ENCODE results near the gene PLK3.
A peak's percentile ranks its signal among the peaks of the same experiment; 100 is the strongest.
"Not testable (repeated sequence)": the region's sequence is repeated elsewhere in the genome, so short reads cannot be mapped to it uniquely, and the experiment has no call there.

The PLK3 gene

DNA sequence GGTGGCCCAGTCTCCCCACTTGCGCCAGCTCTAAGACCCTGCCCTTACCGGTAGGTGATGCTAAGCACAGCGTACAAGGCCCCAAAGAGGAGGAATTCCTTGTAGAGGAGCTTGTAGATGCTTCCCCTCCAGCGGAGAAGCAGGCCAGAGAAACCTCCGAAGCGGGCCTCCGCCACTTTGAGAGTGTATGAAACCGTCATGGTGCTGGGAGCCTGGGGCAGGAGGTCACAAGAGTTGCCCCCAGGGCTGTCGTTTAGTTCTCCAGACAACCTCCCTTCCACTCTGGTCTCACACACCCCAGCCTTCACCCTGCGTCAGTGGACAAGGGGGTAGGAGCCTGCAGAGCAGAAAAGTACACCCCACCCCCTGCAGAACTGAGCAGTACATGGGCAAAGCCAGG, 12.7 kb upstream of the PLK3 start:
- DNase-seq (ENCODE audit: low spot score), result no peak

DNA sequence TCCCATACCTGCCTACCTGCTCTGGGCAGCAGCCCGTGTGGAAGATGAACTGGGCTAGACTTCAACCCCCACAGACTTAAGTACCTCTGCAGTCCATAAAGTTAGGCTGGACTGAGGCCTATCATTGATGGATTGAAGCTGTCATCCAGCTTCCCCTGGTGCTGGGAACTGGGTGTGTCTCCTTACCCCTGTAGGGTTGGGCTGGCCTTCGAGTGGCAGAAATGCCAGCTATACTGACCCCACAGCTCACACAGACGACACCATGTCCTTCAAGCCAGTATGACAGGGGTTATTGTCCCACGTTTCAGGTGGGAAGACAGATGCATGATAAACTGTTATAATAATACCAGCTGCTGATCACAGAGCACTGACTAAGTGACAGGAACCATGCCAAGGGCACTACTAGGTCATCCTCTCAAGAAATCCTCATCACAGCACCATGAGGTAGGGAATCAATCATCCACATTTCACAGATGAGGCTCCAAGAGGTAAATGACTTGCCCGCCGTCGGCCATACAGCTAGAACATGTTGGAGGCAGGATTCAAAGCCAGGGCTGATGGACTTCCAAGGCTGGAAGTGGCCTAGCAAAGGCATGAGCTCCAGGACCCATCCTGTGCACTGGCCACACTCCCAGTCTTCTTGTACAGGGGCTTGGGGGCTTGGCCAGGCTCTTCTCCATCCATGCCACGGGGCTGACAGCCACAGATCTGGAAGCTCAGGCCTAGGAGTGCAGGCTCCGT, 11.9 kb upstream of the PLK3 start, which contains the start of gene BEST4:
BEST4 (minus strand) TSS at position 51 of the 741 bp plus-strand sequence. CDS start 465 bp downstream, outside the sequence.
- DNase-seq (ENCODE audit: low spot score), result no peak

DNA sequence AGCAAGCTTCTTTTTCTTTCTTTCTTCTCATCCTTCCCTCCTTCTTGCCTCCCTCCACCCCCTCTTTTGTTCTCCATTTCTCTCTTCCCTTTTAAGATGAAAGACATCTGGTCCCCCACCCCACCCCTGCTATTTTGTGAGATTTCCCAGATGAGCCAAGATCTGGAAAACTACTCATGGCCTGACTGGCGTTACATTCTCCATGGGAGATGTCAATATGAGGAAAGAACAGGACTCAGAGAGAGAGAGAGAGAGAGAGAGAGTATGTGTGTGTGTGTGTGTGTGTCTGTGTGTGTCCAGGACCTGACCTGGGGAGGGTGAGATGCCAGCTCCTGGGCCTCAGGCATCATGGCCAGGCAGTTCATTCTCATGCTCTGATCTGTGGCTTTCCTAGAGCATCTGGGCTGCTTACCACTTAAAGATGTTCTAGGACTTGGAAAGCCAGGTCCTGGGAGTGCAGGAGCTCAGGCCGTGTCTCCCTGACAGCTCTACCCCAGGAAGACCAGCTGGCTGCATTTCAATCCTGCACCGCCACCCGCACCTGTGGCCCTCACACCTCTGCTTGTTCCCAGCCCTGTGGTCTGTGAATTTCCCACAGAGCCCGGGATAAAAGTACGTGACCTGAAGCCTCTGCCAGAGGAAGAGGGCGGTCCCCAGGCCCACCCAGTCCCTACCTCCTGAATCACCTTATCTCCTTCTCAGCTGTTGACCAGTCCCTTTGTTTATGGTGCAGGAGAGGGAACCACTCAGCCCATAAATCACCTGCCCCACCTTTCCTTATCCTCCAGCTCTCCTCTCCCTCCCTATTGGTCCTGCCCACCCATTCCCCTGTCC, 9.0 kb upstream of the PLK3 start:
- DNase-seq (ENCODE audit: low spot score), result no peak

DNA sequence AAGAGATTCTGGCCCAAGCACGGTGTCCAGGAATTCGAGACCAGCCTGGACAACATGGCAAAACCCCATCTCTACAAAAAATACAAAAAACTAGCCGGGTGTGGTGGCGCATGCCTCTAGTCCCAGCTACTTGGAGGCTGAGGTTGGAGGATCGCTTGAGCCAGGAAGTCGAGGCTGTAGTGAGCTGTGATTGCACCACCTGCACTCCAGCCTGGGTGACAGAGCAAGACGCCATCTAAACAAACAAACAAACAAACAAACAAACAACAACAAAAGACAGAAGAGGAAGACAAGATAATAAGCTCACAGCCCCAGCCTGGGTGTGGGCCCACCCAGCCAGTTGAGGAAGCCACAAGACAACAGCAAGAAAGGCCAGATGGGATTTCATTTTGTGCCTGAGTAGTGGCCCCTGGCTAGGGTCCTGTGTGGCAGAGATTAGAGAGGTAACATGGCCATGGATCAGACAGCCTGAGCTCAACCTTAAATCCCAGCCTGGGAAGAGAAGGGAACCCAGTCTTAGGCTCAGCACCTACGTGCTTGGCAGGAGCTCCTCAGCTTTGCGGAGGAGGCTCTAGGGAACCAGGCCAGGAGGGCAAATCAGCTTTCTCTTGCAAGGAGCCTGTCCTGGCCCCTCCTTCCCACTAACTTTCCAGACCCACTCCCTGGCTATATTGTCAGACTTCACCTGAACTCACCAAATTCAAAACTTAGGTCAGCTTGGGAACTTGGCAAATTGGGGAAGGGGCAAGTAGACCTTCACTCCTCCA, 7.3 kb upstream of the PLK3 start:
- DNase-seq (ENCODE audit: low spot score), result no peak

DNA sequence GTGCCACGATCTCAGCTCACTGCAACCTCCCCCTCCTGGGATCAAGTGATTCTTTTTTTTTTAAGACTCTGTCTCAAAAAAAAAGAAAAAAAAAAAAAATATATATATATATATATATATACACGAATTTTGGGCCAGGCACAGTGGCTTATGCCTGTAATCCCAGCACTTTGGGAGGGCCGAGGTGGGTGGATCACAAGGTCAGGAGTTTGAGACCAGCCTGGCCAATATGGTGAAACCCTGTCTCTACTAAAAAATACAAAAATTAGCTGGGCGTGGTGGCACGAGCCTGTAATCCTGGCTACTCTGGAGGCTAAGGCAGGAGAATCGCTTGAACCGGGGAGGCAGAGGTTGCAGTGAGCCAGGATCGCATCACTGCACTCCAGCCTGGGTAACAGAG, 2.3 kb upstream of the PLK3 start:
- DNase-seq (ENCODE audit: low spot score), result not testable (repeated sequence)

DNA sequence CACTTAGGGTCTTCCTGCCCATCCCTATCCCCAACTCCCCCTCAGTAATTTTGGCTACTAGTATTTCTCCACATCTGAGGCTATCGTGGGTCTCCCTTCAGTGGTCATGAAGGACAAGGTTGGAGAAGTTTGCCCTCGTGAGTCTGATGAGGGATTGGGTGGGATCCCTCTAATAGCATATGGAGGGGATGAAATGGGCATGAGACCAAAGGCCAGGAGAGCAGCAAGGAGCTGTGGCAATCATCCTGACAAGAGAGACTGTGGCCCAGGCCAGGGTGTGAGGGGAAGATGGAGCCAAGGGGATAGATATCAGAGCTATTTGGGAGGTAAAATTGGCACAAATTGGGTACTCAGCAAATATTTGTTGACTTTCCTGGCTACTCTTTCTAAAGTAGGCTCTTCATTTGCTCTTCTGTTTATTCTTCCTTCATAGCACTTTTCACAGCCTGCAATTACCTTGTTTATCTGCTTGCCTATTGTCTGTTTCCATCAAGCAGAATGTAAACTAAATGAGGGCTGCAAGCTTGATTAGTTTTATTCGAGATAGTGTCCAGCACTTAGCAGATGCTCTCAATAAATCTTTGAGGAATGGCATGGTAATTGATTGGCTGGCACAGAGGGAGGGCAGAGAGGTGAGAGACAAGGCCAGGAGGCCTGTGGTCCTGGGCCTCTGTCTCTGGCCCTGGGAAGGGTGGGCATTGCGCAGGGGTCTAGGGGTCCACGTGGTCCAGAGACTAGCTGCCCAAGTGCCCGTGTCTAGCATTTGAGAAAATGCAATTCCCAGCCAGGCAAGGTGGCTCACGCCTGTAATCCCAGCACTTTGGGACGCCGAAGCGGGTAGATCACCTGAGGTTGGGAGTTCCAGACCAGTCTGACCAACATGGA, 1.5 kb upstream of the PLK3 start:
- DNase-seq (ENCODE audit: low spot score), result no peak

DNA sequence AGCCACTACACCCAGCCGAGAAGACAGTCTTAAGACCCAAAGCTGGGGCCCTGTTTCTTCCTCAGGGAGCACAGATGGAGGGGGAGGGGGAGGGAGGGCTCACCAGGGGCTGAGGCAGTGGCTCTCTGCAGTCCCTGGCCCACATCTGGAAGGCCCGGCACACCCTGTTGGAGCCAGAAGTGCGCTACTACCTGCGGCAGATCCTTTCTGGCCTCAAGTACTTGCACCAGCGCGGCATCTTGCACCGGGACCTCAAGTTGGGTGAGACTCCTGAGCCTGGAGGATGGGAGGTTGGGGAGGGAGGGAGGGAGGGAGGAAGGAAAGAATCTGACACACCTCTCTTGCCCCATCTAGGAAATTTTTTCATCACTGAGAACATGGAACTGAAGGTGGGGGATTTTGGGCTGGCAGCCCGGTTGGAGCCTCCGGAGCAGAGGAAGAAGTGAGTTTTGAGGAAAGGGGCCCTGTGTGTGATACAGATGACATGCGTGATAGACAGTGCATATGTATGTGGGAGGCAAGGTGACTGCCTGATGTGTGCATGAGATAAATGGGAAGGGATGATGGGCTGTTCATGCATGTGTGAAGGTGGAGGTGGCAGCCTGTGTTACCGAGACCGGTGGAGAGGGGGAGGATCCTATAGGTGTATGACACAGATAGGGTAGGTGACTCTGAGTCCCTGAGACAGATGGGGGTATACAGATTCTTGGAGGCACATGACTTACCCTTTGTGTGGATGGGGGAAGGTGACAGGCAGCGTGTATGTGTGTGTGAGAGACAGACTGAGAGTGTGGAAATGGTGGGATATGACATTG, 1.5 kb downstream of the PLK3 start:
- no peak for DNase-seq (ENCODE audit: low spot score)

DNA sequence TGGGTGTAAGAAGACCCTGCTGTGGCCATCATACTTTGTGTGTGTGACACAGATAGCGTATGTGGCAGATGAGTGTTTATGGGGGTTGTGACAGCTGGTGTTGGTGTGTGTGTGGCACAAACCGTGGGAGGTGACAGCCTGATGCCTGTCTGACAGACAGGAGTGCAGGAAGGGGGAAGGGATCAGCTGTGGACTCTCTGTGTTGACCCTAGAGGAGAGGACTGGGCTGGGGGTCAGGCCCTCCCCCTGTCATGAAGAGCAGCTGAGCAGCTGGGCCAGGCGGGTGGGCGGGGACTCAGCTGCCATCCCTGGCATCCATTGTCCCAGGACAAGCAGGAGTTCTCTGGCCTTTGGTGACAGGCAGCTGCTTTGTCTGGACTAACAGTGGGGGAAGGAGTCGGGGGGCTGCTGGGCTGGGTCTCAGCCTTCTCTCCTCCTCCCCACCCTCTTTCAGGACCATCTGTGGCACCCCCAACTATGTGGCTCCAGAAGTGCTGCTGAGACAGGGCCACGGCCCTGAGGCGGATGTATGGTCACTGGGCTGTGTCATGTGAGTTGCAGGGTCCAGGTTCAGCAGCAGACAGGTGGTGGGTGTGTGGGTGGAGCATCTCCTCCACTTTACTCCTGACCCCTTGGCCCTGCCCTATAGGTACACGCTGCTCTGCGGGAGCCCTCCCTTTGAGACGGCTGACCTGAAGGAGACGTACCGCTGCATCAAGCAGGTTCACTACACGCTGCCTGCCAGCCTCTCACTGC, 2.3 kb downstream of the PLK3 start:
- no peak for DNase-seq (ENCODE audit: low spot score)

DNA sequence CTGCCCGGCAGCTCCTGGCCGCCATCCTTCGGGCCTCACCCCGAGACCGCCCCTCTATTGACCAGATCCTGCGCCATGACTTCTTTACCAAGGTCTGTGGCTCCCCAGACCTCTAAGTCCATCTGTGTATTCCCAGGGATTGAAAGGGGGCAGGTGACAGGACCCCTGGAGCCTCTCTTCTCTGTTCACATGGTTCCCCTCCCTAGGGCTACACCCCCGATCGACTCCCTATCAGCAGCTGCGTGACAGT, 2.8 kb downstream of the PLK3 start:
- DNase-seq (ENCODE audit: low spot score), result no peak

DNA sequence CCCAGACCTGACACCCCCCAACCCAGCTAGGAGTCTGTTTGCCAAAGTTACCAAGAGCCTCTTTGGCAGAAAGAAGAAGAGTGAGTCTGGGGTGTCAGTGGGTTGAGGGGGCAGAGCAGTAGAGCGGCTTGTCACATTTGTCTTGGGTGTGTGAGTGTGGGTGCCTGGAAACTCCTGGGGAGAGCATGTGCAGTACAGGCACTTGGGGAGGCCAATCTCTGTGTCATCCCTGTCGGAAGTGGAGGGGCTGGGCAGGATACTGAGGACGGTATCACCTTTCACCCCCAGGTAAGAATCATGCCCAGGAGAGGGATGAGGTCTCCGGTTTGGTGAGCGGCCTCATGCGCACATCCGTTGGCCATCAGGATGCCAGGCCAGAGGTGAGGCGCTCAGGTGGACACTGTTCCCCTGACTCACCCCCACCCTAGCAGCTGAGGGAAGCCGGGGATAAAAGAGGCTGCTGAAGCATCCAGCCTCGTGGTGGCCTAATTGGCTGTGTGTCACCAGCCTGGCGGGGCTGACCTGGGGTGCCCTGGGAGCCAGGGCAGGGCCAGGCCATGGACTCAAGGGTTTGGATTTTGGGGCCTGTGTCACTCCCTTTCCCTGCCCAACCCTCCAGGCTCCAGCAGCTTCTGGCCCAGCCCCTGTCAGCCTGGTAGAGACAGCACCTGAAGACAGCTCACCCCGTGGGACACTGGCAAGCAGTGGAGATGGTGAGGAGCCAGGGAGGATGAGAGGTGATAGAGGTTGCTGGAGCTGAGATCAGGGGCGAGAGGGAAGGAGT, 3.3 kb downstream of the PLK3 start:
- no peak for DNase-seq (ENCODE audit: low spot score)

DNA sequence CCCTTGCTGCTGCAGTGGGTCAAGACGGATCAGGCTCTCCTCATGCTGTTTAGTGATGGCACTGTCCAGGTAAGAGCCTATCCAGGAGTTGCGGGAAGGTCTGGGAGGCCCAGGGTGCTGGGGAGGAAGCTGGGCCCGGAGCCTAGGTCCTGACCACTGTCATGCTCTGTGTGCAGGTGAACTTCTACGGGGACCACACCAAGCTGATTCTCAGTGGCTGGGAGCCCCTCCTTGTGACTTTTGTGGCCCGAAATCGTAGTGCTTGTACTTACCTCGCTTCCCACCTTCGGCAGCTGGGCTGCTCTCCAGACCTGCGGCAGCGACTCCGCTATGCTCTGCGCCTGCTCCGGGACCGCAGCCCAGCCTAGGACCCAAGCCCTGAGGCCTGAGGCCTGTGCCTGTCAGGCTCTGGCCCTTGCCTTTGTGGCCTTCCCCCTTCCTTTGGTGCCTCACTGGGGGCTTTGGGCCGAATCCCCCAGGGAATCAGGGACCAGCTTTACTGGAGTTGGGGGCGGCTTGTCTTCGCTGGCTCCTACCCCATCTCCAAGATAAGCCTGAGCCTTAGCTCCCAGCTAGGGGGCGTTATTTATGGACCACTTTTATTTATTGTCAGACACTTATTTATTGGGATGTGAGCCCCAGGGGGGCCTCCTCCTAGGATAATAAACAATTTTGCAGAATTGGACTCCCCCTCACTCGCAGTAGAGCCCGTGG, 5.3 kb downstream of the PLK3 start:
- no peak for DNase-seq (ENCODE audit: low spot score)

DNA sequence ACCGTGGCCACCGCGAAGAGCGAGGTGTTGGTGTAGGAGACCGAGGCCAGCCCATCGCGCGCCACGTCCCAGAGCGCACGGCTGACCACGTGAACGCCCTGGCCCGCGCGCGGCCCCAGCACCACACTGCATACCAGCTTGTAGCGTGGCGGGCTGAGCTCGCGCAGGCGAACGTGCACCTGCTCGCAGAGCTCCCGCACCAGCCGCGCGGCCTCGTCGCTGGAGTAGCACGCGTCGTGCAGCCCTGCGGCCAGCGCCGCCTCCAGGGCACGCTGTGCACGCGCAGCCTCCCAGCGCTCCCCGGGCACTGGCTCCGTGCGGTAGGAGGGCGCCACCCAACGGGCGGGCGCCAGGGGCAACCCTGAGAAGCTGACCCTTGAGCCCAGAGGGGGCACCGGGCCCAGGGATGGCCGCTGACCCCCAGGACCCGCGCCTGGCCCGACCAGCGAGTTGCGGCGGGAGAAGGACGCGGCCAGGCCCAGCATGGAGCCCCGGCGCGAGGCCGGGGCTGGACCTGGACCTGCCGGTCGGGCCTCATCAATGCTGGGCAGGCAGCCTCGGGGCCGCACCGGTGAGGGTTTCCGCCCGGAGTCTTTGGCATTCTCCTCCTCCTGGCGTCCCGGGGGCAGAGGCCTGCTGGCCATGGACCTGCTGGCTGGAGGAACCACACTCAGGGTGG, 6.0 kb downstream of the PLK3 start:
- DNase-seq (ENCODE audit: low spot score), result no peak

DNA sequence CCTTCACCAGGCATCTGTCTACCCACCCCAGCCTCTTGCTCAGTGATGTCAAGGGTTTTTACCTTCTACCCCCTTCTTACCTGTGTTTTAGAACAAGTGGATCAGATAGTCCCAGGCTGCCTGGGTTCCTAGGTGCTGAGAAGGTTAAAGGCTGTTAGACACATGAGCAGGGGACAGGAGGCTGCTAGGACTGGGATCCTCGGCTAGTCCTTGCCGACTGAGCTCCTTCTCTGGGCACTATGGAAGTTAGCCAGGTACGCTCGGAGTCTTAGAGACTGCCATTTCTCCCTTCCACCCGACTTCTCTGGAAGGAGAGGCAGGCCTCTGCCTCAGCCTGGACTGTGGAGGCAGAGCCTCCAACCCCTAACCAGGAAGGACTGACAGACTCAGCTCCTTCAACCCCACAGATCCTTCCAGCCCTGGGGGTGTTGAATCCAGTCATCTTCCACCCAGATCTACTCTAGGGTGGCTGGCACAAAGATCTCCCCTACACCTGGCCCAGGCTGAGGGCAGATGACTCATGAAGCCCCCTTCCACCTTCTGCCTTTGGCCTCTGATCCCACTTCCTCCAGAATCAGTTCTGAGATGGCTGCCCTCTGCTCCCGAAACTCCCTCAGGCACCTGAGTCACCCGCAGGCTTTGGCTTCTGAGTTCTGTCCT, 6.7 kb downstream of the PLK3 start, which contains the start of gene DYNLT4:
DYNLT4 (minus strand) TSS at position 648 of the 660 bp plus-strand sequence. CDS start 683 bp downstream, outside the sequence.
- DNase-seq (ENCODE audit: low spot score), result no peak

DNA sequence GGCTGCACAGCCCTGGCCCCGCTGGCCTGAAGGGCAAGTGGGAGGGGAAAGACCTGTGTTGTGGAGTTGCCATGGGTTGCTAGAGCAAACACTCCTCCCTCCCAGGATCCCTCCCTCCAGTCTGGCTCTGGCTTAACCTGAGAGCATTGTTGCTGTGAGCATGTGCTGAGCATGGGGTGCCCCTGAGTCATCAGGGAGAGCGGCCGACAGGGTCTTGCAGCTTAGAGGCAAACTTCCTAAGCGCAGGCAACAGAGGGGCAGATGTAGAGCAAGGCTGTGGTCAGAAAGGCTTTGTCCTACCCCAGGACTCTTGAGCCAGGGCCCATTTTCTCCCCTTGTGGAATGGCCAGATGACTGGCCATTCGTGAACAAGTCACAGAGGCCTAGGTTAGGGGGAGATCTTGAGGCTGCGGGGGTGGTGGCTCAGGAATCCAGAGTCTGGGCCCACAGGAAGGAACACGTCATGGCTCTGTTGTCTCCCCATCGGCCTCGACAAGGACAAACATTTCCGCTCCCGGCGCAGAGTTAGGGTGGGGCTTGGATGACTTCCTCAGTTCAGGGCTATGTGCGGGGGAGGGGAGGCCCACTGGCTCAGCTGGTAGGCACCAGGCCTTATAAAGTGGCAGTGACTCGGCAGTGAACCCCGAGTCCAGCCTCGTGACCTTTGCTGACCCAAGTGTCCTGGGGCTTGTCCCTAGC, 7.3 kb downstream of the PLK3 start:
- peak; percentile 98 for DNase-seq (ENCODE audit: low spot score)

DNA sequence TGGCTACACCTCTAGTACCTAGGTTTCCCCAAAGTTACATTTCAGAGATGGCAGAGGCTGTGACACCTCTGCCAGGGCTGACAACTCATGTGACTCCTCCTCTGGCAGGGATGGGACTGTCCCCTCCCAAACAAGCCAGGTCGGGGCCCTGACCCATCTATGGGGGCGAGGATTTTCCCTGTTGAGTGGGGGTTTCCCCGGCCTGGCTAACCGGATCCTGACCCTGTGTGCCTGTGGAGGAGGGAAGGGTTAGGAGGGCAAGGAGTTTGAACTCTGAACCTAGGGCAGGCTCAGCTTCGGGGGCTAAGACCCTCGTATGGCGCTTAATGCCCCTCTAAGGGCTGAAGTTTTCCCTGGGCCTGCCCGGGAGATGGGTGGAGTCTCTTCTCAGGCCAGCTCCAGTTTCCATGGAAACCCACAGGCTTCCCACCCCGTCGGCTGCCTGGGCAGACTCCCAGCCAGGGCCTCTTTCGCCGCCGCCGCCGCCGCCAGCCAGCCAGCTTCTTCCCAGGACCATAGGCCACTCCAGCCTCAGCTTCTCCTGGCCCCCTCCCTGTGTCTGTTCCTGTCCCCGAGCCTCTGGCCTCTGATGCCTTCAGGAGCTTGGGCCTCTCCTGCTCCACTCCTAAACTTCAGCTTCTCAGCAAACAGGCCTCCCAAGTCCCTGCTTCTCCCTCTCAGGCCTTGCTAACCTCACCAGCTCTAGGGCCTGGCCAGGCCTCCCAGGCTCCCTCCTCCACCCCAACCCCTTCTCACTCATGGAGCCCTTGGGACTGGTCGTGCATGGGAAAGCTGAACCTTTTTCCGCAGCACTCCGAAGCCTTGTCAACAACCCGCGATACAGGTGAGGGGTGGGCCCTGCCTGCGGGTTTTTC, 8.1 kb downstream of the PLK3 start, which contains the start of gene BTBD19:
BTBD19 (plus strand) TSS at position 461 of the 875 bp plus-strand sequence; CDS start at position 759, 298 bp downstream.
- DNase-seq (ENCODE audit: low spot score), result peak; percentile 93

Measured in hepatic stellate cell (primary cell).